GM21447 (cell line): Measurements from ENCODE around the gene MAP4K1.
"Not testable (repeated sequence)": the region's sequence is repeated elsewhere in the genome, so short reads cannot be mapped to it uniquely, and the experiment has no call there.

Experiments
- ATAC-seq: cut with Tn5 transposase; IDR thresholded peaks from one replicate; pipeline ENCODE4 v1.9.1; 2021; ENCODE audit not compliant: unreplicated experiment

MAP4K1 gene

DNA sequence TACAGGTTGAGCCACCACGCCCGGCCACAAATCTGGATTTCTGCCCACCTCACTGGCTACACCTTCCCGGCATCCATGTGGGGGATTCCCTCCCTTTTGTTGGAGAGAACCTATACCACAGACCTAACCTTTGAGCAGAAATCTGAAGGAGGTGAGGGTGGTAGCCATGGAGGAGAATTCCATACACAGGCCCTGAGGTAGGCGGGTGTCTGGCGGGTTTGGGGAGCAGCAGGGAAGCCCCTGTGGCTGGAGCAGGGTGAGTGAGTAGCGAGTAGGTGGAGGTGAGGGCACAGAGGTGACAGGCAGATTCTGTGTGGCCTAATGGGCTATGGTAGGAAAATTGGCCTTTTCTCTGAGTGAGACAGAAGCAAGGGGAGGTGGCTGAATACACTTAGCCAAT lies 11.8 kb upstream of the MAP4K1 start:
- no peak for ATAC-seq

DNA sequence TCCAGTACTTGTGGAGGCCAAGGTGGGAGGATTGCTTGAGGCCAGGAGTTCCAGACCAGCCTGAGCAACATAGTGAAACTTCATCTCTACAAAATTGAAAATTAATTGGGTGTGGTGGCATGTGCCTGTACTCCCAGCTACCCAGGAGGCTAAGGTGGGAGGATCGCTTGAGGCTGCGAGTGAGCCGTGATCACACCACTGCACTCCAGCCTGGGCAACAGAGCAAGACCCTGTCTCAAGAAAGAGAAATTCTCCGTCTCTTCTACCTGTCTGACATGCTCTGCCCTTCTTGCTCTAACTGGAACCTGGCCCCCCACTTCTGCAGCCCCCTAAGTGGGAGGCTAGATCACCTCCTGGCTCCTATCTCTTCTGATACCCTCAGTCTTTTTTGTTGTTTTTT lies 8.6 kb upstream of the MAP4K1 start:
- ATAC-seq: no peak

DNA sequence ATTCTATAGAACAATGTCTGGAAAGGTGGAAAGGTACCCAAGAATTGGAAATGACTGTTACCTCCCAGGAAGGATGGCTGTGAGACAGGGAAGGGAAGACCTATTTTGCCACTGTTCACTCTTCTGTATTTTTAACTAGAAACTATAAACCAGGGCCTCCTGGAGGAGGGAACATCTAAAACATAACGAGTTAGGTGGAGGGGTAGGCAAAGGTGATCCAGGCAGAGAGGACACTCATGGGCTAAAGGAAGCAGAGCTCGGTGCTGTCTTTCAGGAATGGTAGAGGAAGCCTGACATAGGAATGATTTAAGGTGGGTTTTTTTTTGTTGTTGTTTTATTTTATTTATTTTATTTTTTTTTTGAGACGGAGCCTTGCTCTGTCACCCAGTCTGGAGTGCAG lies 7.1 kb upstream of the MAP4K1 start:
- no peak for ATAC-seq

DNA sequence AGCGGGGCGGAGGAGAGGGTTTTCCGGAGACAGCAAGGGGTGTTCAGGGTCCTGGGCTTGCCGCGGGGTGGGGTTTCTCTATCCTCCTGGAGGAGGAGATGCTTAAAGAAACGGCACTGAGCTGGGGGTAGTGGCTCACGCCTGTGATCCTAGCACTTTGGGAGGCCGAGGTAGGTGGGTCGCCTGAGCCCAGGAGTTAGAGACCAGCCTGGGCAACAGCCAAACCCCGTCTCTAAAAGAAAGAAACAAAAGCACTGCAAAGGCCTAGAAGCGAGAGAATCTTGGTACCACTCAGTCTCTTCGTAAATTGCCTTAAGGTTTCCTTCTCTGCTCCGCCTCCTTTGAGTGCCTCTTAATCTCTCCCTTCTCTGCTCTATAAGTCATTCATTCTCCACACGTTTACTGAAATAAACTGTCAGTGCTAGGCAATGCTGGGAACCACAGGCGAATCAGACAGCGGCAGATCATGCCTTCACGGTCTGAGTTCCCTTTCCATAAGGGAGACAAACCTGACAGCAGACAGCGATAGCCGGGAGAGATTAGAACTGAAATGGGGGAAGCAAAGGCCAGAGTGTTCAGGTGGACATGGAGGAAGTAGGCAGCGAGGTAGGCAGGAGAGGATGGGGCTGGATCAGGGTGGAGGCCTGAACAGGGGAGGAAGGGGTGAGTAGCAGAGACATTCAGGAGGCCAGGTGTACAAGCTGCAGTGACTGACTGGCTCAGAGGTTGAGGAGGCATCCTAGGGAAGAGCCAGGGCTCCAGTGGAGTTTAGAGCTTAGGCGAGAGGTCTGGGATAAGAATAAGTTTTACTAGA lies 1.8 kb upstream of the MAP4K1 start:
- no peak for ATAC-seq

DNA sequence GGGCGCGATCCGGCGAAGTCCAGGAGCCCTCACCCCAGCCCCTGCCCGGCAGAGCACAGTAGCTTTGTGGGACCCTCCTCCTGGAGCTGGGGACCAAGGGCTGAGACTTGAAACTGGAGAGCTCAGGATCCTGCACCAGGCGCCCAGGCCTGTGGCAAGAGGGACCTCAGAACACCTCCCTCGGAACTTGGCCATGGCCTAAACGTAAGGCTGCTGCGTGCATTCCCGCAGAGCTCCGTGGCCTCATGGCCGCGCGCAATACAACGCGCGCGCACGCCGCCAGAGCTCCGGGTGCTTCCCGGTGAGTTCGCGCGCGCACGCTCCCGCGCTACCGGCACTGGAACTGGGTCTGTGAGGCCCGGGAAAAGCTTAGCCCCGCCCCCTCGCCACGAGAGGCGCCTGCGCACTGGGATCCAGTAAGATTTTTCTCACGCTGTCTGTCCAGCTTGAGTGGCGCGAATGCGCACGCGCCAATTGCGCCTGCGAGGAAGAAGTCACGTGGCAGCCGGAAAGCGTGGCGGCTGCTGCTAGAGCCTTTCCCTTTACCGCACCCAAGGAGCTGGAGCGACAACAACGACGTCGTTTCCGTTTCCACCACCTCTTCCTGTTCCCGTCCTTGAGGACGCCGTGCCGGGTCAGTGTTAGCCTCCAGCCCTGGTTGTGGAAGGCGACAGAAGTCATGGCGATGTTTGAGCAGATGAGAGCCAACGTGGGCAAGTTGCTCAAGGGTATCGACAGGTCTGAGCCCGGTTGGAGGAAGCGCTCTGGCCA lies 1.0 kb upstream of the MAP4K1 start, which contains the start of gene EIF3K:
Gene EIF3K (plus strand): TSS at position 599 of the 771 bp plus-strand sequence. CDS start 81 bp downstream, at position 680.
- peak; percentile 45 for ATAC-seq

DNA sequence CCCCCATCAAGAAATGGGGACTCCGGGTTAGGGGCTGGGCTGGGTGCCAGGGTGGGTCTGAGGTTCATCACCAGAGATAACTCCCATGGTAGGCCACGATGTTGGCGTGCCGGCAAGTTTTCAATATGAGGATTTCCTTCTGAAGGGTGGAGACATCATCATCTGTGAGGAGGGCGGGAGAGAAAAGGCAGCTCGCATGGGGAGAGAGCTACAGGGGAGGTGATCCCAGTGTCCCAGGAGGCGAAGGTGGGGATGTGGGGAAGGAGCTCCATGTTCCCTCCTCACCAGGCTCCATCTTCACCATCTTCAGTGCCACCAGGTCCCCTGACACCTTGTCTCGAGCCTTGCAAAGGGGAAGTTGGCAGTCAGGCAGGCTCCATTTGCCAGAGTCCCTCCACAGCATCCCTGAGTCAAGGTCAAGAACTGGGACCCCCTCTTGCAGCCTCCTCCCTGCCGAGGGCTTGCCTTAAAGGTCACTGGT lies 430 bp downstream of the MAP4K1 start:
- ATAC-seq: no peak

DNA sequence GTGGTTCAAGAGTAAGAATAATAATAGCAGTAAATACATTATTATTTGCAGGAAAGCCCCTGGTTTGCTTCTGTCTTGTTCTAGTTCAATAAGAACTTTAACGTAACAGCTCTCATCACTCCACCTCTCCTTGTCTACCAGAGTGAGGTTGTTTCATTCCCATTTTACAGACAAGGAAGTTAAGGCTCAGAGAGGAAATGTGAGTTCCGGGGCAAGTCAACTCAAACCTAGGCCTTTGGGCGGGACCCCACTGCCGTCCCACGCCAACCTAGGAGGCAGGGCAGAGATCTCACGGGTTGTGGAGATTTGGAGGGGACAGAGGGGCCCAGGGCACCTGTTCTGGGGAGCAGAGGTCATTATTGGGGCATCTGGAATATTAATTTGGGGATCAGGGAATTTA lies 1.5 kb downstream of the MAP4K1 start:
- no peak for ATAC-seq

DNA sequence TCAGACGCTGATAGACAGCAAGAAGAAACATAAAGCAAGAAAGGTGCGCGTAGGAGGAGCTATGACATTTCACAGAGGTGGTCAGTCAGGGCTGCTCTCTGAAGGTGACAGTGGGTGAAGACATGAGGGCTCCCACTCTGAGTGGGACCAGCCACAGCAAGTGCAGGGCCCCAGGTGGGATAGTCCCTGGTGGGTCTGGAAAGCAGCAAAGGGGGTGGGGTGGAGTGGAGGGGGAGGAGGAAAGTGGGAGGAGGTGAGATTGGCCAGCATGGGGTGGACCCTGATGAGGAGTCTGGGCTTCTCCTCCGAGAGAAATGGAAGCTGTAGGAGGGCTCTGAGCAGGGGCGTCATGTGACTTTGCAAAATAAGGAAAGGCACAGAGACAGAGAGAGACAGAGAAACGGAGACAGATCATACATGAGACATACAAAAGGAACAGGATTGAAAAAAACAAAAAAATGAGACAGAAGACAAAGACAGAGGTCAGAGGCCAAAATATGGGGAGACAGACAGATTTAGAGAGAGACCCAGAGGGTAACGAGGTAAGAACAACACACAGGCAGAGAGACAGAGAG lies 2.7 kb downstream of the MAP4K1 start:
- ATAC-seq: no peak

DNA sequence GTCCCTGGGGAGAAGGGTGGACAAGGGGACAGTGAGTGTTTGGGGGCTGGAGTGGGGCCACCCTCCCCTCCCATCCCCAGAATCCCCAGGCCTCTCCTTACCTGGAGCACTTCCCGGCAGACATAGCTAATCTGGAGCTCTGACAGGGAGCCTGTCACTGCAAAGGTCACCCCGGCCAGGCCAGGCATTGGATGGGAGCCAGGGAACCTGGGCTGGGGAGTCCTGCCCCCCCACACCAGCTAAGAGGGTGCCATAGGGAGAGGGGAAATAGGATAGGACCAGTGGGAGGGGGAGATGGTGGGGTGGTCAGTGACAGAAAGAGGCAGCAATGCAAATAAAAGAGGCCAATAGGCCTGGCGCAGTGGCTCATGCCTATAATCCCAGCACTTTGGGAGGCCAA lies 3.5 kb downstream of the MAP4K1 start:
- no peak for ATAC-seq

DNA sequence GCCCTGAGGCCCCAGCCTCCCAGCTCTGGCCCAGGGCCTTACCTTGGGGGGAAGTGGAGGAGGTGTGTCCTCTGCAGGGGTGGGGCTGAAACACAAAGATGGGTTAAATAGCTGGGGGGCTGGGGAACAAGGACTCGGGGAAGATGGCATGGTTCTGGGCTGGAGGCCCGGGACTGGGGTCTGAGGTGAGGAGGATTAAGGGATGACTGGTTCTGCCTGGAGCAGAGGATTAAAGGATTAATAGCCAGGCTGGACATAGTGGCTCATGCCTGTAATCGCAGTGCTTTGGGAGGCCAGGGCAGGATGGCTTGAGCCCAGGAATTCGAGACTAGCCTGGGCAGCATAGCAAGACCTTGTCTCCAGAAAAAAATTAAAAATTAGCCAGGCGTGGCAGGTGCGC lies 11.6 kb downstream of the MAP4K1 start:
- no peak for ATAC-seq

DNA sequence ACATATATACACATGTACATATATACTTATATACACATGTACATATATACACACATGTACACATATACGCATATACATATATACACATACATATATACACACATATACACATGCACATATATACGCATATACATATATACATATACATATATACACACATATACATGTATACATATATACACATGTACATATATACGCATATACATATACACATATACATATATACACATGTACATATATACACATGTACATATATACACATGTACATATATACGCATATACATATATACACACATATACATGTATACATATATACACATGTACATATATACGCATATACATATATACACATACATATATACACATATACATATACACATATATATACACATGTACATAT lies 14.9 kb downstream of the MAP4K1 start:
- ATAC-seq: not testable (repeated sequence)

DNA sequence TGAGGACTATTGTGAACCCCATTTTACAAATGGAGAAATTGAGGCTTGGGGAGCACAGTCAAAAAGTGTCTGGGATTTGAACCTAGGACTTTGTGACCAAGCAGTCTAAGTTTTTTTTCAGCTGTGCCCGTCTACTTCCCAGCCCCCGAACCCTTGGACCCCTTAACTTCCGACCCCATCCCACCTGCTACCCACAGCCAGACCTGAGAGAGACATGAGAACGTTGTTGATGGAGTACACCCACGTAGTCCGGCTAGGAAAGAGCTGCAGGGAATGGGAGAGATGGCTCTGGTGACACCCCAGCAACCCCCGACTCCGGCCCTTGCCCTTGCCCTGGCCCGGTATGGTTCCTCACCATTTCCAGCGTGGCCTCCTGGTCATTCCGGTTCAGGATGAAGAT lies 18.0 kb downstream of the MAP4K1 start:
- ATAC-seq: no peak

DNA sequence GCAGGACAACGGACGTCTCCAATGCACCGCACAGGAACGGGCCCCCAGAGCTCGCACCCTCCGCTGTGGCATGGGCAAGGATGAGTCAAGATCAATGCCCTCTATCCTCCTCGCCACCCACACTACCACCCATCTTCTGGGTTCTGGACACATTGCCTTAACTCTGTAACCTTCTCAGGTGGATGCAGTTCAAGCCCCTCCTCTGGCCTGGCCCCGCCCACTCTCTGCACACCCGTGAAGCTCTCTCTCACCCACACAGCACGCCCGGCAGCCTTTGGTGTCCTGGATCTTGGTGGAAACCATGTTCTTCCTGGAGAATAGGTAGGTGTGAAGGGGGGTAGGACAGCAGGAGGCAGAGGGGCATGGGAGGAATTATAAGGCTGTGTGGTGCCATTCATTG lies 20.7 kb downstream of the MAP4K1 start:
- no peak for ATAC-seq

DNA sequence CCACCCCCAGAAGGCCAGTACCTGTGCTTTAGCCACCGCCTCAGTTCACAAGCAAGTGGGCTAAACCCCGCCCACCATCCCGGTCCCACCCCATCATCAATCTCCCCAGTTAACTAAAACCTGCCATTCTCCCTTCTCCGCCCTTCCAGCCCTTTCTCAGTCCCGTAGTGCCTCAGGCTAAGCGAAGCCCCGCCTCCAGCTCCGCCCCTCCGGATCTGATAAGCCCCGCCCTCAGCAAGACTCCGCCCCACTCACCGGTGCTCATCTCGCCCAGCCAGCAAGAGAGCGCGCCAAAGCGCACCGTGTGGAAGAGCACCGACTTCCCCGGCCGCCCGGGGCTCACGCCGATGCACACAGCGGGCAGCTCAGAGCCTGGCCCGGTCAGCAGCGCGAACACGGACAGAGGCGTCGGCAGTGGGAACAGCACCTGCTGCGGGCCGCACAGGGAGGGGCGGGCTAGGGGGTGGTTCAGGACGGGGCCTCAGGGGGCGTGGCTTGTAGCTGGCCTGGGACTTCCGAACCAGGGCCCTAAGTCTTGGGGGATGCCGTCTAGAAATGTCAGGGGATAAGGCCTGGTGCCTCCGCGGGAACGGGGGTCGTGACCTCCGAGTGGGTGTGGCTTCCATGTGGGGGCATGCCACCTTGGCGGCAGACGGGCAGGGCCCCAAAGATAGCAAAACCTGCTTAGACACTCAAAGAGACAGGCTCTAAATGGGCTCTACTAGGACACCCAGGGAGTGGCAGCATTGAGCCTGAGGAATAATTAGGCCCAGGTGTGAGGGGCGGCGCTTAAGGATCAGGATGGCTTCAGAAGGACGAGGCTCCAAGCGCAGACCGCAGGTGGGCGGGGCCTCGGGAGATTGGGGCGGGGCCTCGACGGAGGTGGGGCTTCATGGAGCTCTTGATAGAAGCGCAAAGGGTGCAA lies 21.4 kb downstream of the MAP4K1 start:
- ATAC-seq: no peak

DNA sequence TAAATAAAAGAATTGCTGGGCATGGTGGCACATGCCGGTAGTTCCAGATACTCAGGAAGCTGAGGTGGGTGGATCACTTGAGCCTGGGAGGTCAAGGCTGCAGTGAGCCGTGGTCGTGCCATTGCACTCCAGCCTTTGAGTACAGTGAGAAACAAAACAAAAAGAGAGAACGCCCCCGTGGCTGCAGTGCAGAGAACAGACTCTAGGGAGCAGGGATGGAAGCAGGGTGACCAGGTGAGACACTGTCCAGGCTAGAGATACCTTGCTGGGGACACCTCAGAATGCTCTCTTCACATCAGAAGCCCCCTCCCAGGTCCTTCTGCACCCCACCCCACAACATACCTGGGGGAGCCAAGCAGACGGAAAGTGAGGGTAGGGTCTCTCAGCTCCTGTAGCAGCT lies 24.8 kb downstream of the MAP4K1 start:
- ATAC-seq: no peak

DNA sequence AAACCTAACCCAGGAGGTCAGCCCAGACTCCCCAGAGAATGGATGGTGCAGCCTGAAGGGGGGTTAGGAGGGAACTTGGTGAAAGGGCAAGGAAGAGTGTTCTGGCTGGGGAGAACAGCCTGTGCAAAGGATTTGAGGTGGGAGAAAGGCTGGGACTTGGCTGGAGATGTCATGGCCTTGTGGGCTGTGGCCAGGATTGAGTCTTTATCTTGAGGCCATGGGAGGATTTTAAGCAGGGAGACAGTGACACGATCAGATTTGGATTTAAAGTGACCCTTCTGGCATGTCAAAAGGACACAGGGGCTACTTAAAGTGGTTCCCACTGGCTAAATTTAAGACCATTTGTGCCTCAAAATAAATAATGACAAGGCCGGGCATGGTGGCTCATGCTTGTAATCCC lies 29.7 kb downstream of the MAP4K1 start:
- no peak for ATAC-seq

DNA sequence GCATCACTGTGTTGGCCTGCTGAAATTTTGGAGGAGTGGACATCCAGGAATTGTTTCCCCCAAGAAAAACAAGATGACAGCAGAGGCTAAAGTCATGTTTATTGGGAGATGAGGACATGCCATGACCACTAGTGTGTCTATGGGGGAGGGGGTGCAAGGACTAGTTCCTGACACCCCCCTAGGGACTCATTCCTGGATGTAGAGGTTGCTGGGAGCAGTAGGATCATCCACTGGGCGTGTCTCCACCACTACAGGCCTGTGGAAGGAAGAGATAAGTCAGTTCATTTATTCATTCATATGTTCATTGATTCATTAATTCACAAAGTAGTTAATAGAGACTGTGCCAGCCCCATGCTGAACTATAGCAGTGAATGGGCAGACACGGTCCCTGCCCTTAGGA lies 30.2 kb downstream of the MAP4K1 start:
- ATAC-seq: no peak

DNA sequence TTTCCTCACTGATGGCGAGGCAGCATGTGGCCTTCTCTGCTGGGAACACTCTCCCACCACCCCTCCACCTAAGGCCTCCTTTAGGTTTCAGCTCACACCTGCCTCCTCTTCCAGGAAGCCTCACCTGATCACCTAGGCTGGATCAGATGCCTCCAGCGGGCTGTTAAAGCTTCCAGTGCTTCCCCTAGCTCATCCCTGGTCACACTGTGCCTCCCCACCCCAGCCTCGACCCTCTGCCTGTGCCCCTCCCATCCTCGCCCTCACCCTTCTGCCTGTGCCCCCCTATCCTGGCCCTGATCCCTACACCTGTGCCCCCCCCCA lies 33.8 kb downstream of the MAP4K1 start:
- no peak for ATAC-seq

DNA sequence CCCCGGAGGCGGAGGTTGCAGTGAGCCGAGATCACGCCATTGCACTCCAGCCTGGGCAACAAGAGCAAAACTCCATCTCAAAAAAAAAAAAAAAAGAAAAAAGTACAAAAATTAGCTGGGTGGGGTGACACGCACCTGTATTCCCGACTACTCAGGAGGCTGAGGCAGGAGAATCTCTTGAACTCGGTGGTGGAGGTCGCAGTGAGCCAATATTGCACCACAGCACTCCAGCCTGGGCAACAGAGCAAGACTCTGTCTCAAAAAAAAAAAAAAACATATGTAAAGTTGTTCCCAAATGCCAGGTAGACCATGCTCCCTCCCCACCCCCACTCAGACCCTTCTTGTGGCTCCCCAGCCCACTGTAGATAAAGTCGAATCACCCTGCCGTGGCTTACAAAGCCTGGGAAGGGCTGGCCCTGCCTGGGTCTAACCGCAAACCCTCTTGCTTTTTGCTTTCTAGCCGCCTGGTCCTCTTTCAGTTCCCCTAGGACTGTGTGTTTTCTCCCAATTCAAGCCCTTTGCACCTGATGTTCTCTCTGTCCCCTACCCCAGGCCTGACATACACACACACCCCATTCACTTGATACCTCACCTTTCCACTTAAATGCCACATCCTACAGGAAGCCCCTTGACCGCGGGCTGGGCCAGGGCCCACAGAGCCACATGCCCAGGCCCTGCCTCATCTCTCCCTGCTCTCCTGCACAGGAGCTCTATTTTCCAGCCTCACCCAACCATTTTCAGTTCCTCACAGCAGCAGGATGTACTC lies 34.4 kb downstream of the MAP4K1 start:
- peak; percentile 80 for ATAC-seq

DNA sequence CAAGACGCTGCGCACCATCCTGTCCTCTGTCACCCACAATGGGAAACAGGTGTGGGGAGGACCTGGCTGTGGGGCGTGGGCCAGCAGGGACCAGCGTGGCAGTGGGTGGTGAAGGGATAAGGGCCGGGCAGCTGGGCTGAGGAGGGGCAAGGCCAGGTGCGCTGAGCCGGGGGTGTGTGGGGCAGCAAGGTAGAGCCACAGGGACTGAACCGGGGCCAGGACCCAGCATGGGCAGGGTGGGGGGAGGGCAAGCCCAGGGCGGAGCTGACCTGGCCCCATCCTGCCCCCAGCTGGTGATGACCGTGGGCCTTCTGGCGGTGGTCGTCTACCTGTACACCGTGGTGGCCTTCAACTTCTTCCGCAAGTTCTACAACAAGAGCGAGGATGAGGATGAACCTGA lies 37.7 kb downstream of the MAP4K1 start:
- no peak for ATAC-seq
